PC-3 (cell line): Measurements from ENCODE around the gene NR3C1. TPM values are rescaled to one million over a fixed set of nuclear protein-coding genes. Genes with fewer than 3 reads are reported as not detected.

Experiments used
- ATAC-seq: fragments of 200-7000 bp; cut with Tn5 transposase; 2 replicates; pipeline ENCODE4 v1.9.1; 2020; ENCODE audit warnings: mild to moderate bottlenecking, moderate library complexity
- BruUV-seq: library from RNA; stranded (reverse); fragments of 400-500 nt; replicated peaks from 2 replicates; lab custom pipeline; 2021; lab: Mats Ljungman, UMichigan
- CTCF ChIA-PET: fragments of 300-600 bp; sonication (Branson Sonifier 250); formaldehyde crosslinking; loops from one replicate; lab custom pipeline; 2022; ENCODE audit warnings: antibody characterized with exemption; lab: Charles Lee
- POLR2A ChIA-PET: fragments of 300-600 bp; sonication (Branson Sonifier 250); formaldehyde crosslinking; loops from one replicate; lab custom pipeline; 2022; ENCODE audit warnings: antibody characterized with exemption; ENCODE audit not compliant: unreplicated experiment; lab: Charles Lee
- DNase-seq: peaks from one replicate; pipeline ENCODE4 v3.0.0-alpha.2; 2015
- H2AFZ ChIP-seq: fragments of 300-600 bp; sonication (generic); 2 replicates; pipeline ENCODE4 v1.6.0; 2016; ENCODE audit warnings: antibody characterized with exemption, low read length
- H3F3A ChIP-seq: fragments of 300-600 bp; sonication (generic); one replicate; pipeline ENCODE4 v1.6.0; 2017; ENCODE audit warnings: antibody characterized with exemption, low read length, control low read depth, mild to moderate bottlenecking; ENCODE audit not compliant: unreplicated experiment
- H3K27ac ChIP-seq: fragments of 300-600 bp; sonication (generic); 2 replicates; pipeline ENCODE4 v1.5.1; 2016; ENCODE audit warnings: mild to moderate bottlenecking, low read length
- H3K27me3 ChIP-seq: fragments of 300-600 bp; sonication (generic); 2 replicates; pipeline ENCODE4 v1.6.1; 2016; ENCODE audit warnings: low read length, mixed read lengths
- H3K36me3 ChIP-seq: fragments of 300-600 bp; sonication (generic); 2 replicates; pipeline ENCODE4 v1.6.1; 2016; ENCODE audit warnings: low read depth, mixed run types, low read length, mixed read lengths
- H3K4me1 ChIP-seq: fragments of 300-600 bp; sonication (generic); 2 replicates; pipeline ENCODE4 v1.5.1; 2016; ENCODE audit warnings: low read length; ENCODE audit not compliant: insufficient read depth
- H3K4me2 ChIP-seq: fragments of 300-600 bp; sonication (generic); 2 replicates; pipeline ENCODE4 v1.6.0; 2016; ENCODE audit warnings: low read length
- H3K4me3 ChIP-seq: fragments of 300-600 bp; sonication (generic); 2 replicates; pipeline ENCODE4 v1.5.1; 2016; ENCODE audit warnings: mild to moderate bottlenecking, low read length, mixed read lengths
- H3K79me2 ChIP-seq: fragments of 300-600 bp; sonication (generic); 2 replicates; pipeline ENCODE4 v1.6.1; 2017; ENCODE audit warnings: low read length, mixed read lengths
- H3K9ac ChIP-seq: fragments of 300-600 bp; sonication (generic); 2 replicates; pipeline ENCODE4 v1.6.0; 2016; ENCODE audit warnings: mild to moderate bottlenecking, low read length
- H3K9me2 ChIP-seq: fragments of 300-600 bp; sonication (generic); replicated peaks from 2 replicates; pipeline ENCODE4 v1.6.1; 2016; ENCODE audit warnings: mixed run types, low read length, mixed read lengths
- H3K9me3 ChIP-seq: fragments of 300-600 bp; sonication (generic); 2 replicates; pipeline ENCODE4 v1.6.1; 2016; ENCODE audit warnings: low read length, mixed read lengths
- H4K20me1 ChIP-seq: fragments of 300-600 bp; sonication (generic); 2 replicates; pipeline ENCODE4 v1.6.1; 2016; ENCODE audit warnings: low read length, mixed read lengths
- EZH2 ChIP-seq: fragments of 300-600 bp; sonication (generic); IDR thresholded peaks from one replicate; pipeline ENCODE4 v1.6.1; 2017; ENCODE audit warnings: antibody characterized with exemption, mild to moderate bottlenecking, low read length; ENCODE audit not compliant: unreplicated experiment
- EZH2phosphoT487 ChIP-seq: fragments of 300-600 bp; sonication (generic); IDR thresholded peaks from 2 replicates; pipeline ENCODE4 v1.6.1; 2018; ENCODE audit warnings: mild to moderate bottlenecking, antibody characterized with exemption, low read length, borderline replicate concordance
- intact Hi-C: fragments of 100-400 bp; cut with micrococcal nuclease; formaldehyde crosslinking; loops from 2 replicates; pipeline ENCODE4 v1.9.0; 2023
- total RNA-seq: library from RNA; depleted of rRNA; stranded (reverse); fragments of >200 nt; gene quantifications from 2 replicates; pipeline ENCODE4 v1.2.3, GENCODE V29; 2014
- TF ChIP-seq, protein P1 (sequence below): fragments of 300-600 bp; sonication (generic); conservative IDR thresholded peaks from 2 replicates; pipeline ENCODE4 v1.5.1; 2017; ENCODE audit warnings: antibody characterized with exemption, low read depth, mild to moderate bottlenecking, low read length

Gene NR3C1
- total RNA-seq, 1 experiment from 2014 or later = 13.0 TPM

DNA sequence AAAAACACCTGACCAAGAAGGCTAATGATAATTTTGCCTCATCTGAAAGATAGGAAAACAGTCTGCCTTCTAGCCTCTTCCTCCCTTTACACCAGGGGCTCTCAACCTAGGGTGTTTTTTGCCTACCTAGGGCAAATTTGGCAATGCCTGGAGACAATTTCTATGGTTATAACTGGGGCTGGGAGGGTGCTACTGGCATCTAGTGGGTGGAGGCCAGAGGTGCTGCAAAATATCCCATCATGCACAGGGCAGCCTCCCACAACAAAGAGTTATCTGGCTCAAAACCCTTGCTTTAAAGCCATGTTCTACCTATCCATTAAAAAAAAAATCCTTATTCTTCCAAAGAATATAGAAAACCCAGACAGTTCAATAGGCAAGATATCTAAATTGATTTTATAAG lies 45.0 kb upstream of the NR3C1 start:
- Histone ChIP-seq H3K79me2 (no peaks in the 10 kb centered on the region), H3K4me3 (no peak overlapping the region), H3K9me2 (no peaks in the 10 kb centered on the region), H3K27ac (no peak overlapping the region), H3F3A (no peaks in the 10 kb centered on the region), H3K36me3 (no peaks in the 10 kb centered on the region), H2AFZ (no peak overlapping the region), H3K9ac (no peak overlapping the region), H4K20me1 (no peaks in the 10 kb centered on the region), H3K9me3 (no peaks in the 10 kb centered on the region), H3K4me1 (no peaks in the 10 kb centered on the region), H3K4me2 (no peak overlapping the region), H3K27me3 (no peaks in the 10 kb centered on the region)
- ChIA-PET POLR2A (no interaction called here), CTCF (no interaction called here)
- BruUV-seq = no TSS peak
- ATAC-seq (no peak), DNase-seq (no peak)
- intact Hi-C loops = no loop called here
- no peak for TF ChIP-seq EZH2phosphoT487
- TF ChIP-seq, protein P1, sequence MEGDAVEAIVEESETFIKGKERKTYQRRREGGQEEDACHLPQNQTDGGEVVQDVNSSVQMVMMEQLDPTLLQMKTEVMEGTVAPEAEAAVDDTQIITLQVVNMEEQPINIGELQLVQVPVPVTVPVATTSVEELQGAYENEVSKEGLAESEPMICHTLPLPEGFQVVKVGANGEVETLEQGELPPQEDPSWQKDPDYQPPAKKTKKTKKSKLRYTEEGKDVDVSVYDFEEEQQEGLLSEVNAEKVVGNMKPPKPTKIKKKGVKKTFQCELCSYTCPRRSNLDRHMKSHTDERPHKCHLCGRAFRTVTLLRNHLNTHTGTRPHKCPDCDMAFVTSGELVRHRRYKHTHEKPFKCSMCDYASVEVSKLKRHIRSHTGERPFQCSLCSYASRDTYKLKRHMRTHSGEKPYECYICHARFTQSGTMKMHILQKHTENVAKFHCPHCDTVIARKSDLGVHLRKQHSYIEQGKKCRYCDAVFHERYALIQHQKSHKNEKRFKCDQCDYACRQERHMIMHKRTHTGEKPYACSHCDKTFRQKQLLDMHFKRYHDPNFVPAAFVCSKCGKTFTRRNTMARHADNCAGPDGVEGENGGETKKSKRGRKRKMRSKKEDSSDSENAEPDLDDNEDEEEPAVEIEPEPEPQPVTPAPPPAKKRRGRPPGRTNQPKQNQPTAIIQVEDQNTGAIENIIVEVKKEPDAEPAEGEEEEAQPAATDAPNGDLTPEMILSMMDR = peak; percentile 36; the same call in 1 of the 2 replicates

DNA sequence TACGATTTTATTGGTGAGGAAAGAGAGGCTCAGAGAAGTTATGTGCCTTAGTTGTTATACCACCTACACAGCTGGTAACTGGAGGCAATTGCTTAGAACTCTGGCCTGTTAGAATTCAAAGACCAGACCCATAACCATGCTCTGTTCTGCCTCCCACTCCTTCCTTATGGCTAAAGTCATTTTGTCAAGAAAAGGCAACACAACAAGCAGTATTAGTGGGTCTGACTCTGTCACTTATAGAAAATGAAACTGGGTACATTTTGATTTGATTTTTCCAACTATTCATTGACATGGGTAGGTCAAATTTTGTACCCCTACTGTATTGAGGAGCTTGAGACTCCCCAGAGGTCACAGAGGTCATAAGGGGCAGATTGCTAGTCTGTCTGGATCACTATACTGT lies 44.5 kb upstream of the NR3C1 start:
- H3K9me3 ChIP-seq = no peaks in the 10 kb centered on the region
- no peak overlapping the region for H3K27ac ChIP-seq
- no peaks in the 10 kb centered on the region for H3K27me3 ChIP-seq
- no peaks in the 10 kb centered on the region for H3K36me3 ChIP-seq
- no peak overlapping the region for H3K9ac ChIP-seq
- no peak overlapping the region for H2AFZ ChIP-seq
- TF ChIP-seq EZH2 (no peak), EZH2phosphoT487 (no peak)
- TF ChIP-seq, protein P1 = no peak
- intact Hi-C loops = no loop called here
- no peaks in the 10 kb centered on the region for H3K79me2 ChIP-seq
- H3K4me3 ChIP-seq = no peak overlapping the region
- no peaks in the 10 kb centered on the region for H4K20me1 ChIP-seq
- no peaks in the 10 kb centered on the region for H3F3A ChIP-seq
- ChIA-PET CTCF (no interaction called here), POLR2A (no interaction called here)
- no peaks in the 10 kb centered on the region for H3K9me2 ChIP-seq
- DNase-seq (no peak), ATAC-seq (no peak)
- no TSS peak for BruUV-seq
- no peaks in the 10 kb centered on the region for H3K4me1 ChIP-seq
- H3K4me2 ChIP-seq = no peak overlapping the region

DNA sequence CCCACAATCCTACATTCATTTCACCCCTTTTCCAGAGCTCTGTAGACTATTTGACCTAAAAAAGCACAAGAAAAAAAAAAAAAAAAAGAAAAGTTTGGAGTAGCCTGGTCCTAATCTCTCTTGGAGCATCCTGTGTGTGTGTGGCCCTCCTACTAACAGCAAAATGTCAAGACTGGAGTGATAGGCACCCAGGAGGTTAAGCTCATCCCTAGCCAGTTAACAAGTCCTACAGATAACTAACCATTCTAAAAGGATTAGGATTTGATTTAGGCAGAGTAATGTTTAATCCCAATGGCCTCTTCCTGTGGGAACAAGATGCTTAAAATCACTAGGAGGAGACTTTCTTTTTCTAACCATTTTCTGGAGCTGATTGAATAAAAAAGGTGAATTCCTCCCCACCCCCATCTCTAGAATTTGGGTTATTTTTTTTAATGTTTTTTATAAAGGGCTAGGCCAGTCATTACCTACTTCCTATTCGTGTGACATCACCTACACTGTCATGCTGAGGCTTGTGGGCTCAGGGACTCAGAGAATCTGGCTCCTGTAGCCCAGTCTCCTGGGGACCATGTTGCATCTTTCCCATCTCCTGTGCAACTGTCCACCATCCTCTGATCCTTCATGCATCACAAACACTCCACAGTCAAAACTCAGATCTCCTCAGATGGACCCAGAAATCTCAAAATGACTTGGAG lies 43.2 kb upstream of the NR3C1 start:
- Histone ChIP-seq H3K79me2 (no peaks in the 10 kb centered on the region), H3K9me3 (no peaks in the 10 kb centered on the region), H3K27me3 (no peaks in the 10 kb centered on the region), H3K4me2 (no peak overlapping the region), H3K4me1 (no peaks in the 10 kb centered on the region), H3K9ac (no peak overlapping the region), H3K9me2 (no peaks in the 10 kb centered on the region), H3K27ac (no peak overlapping the region), H3K4me3 (no peak overlapping the region), H4K20me1 (no peaks in the 10 kb centered on the region), H3K36me3 (no peaks in the 10 kb centered on the region), H2AFZ (no peak overlapping the region), H3F3A (no peaks in the 10 kb centered on the region)
- DNase-seq = no peak
- no TSS peak for BruUV-seq
- no peak for TF ChIP-seq EZH2phosphoT487
- TF ChIP-seq EZH2 = no peak
- TF ChIP-seq, protein P1 = no peak
- POLR2A ChIA-PET = no interaction called here
- intact Hi-C loops = no loop called here
- CTCF ChIA-PET = no interaction called here
- no peak for ATAC-seq
